Mesendoderm (in vitro differentiated cells): ENCODE results near the gene IL12A.

Experiments
- DNase-seq: peaks from one replicate; pipeline ENCODE4 v3.0.0; 2013
- H2AK5ac ChIP-seq: 2 replicates; pipeline ENCODE4 v1.6.1; 2013; ENCODE audit warnings: low read length, inconsistent platforms
- H2BK120ac ChIP-seq: 2 replicates; pipeline ENCODE4 v1.6.1; 2013; ENCODE audit warnings: low read depth, mild to moderate bottlenecking, low read length, moderate library complexity, mixed read lengths
- H2BK15ac ChIP-seq: replicated peaks from 2 replicates; pipeline ENCODE4 v1.6.1; 2013; ENCODE audit warnings: low read depth, mild to moderate bottlenecking, moderate library complexity
- H2BK5ac ChIP-seq: 2 replicates; pipeline ENCODE4 v1.6.1; 2013; ENCODE audit warnings: low read length, inconsistent platforms
- H3K18ac ChIP-seq: 2 replicates; pipeline ENCODE4 v1.6.1; 2013; ENCODE audit warnings: mild to moderate bottlenecking, low read length, mixed read lengths
- H3K23ac ChIP-seq: one replicate; pipeline ENCODE4 v1.6.1; 2013; ENCODE audit warnings: low read length
- H3K27ac ChIP-seq: 2 replicates; pipeline ENCODE4 v1.5.1; 2013; ENCODE audit warnings: low read depth, mild to moderate bottlenecking, inconsistent platforms, low read length, moderate library complexity
- H3K27me3 ChIP-seq: 2 replicates; pipeline ENCODE4 v1.6.1; 2013; ENCODE audit warnings: low read length, control low read depth, mild to moderate bottlenecking, inconsistent platforms; ENCODE audit not compliant: insufficient read depth, poor library complexity
- H3K36me3 ChIP-seq: 2 replicates; pipeline ENCODE4 v1.6.1; 2013; ENCODE audit warnings: low read length, inconsistent platforms; ENCODE audit not compliant: control insufficient read depth, insufficient read depth
- H3K4ac ChIP-seq: one replicate; pipeline ENCODE4 v1.6.1; 2013; ENCODE audit warnings: low read depth, mild to moderate bottlenecking, low read length, moderate library complexity
- H3K4me1 ChIP-seq: 2 replicates; pipeline ENCODE4 v1.6.1; 2013; ENCODE audit warnings: low read depth, low read length, inconsistent platforms; ENCODE audit not compliant: control insufficient read depth
- H3K4me2 ChIP-seq: 2 replicates; pipeline ENCODE4 v1.6.1; 2013; ENCODE audit warnings: low read length
- H3K4me3 ChIP-seq: 2 replicates; pipeline ENCODE4 v1.5.1; 2013; ENCODE audit warnings: mild to moderate bottlenecking, low read length
- H3K56ac ChIP-seq: one replicate; pipeline ENCODE4 v1.6.1; 2013; ENCODE audit warnings: low read length
- H3K79me1 ChIP-seq: 2 replicates; pipeline ENCODE4 v1.6.1; 2013; ENCODE audit warnings: low read length, inconsistent platforms
- H3K79me2 ChIP-seq: 2 replicates; pipeline ENCODE4 v1.6.1; 2013; ENCODE audit warnings: mild to moderate bottlenecking, low read length; ENCODE audit not compliant: control insufficient read depth, insufficient read depth
- H3K9ac ChIP-seq: 2 replicates; pipeline ENCODE4 v1.6.1; 2013; ENCODE audit warnings: low read length, inconsistent platforms
- H4K5ac ChIP-seq: one replicate; pipeline ENCODE4 v1.6.1; 2013; ENCODE audit warnings: low read length
- H4K8ac ChIP-seq: one replicate; pipeline ENCODE4 v1.6.1; 2013; ENCODE audit warnings: low read depth, mild to moderate bottlenecking, control low read depth, low read length, moderate library complexity
- WGBS: extraction: QIAGEN DNeasy Blood & Tissue Kit; methylation state at CpG from one replicate; pipeline ENCODE4 v1.1.7; 2013; ENCODE audit warnings: low lambda C conversion rate, missing lambda C conversion rate; ENCODE audit not compliant: insufficient coverage; ENCODE audit errors: extremely low coverage; 5-methylcytosine and 5-hydroxymethylcytosine counted together

IL12A gene

GRCh38 chr3:160022068-160022467 is 33.4 kb downstream of the IL12A start:
- H4K5ac ChIP-seq = no peak overlapping the region

DNA sequence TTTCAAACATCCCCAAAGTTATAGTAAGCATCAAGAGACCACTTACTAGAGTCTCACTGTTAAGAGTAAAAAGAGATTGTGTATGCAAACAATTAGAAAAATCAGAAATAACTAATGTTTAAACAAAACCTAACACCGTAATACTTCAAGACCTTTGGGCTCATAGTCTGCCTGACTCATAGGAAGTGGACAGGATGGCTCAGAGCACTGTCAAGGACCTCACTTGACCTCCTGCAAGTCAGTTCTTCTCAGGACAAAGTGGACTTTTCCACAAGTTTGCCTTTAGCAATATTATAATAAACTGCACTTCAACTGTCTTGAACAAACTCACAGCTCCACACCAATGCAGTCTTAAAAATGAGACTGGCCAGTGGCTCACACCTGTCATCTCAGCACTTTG is 34.8 kb downstream of the IL12A start:
- Histone ChIP-seq H2BK5ac (no peak overlapping the region), H3K18ac (no peak overlapping the region), H3K79me2 (no peaks in the 10 kb centered on the region), H3K9ac (no peak overlapping the region), H3K4me1 (no peaks in the 10 kb centered on the region), H3K56ac (no peak overlapping the region), H4K8ac (no peak overlapping the region), H3K4me2 (no peak overlapping the region), H4K5ac (no peak overlapping the region), H2AK5ac (no peak overlapping the region), H3K27me3 (no peaks in the 10 kb centered on the region), H3K36me3 (no peaks in the 10 kb centered on the region), H3K27ac (no peak overlapping the region), H2BK120ac (no peak overlapping the region), H2BK15ac (no peak overlapping the region), H3K79me1 (no peaks in the 10 kb centered on the region), H3K4ac (no peak overlapping the region), H3K4me3 (no peak overlapping the region), H3K23ac (no peak overlapping the region)
- no peak for DNase-seq
- no CpG with 5 or more reads among the region's 1 CpG for WGBS

More at GRCh38 chr3:160022068-160022467, 33.4 kb downstream of the IL12A start:
- Histone ChIP-seq H2BK15ac (no peak overlapping the region), H3K79me2 (no peaks in the 10 kb centered on the region), H3K79me1 (no peaks in the 10 kb centered on the region), H3K4me1 (no peaks in the 10 kb centered on the region), H3K4me2 (no peak overlapping the region), H3K18ac (no peak overlapping the region), H3K56ac (no peak overlapping the region), H3K27me3 (no peaks in the 10 kb centered on the region), H2BK120ac (no peak overlapping the region), H3K9ac (no peak overlapping the region), H3K23ac (no peak overlapping the region), H2BK5ac (no peak overlapping the region), H4K8ac (no peak overlapping the region), H3K4ac (no peak overlapping the region), H2AK5ac (no peak overlapping the region), H3K4me3 (no peak overlapping the region), H3K27ac (no peak overlapping the region), H3K36me3 (no peaks in the 10 kb centered on the region)
- DNase-seq = no peak
- no CpG with 5 or more reads among the region's 9 CpGs for WGBS

- no CpG with 5 or more reads among the region's 6 CpGs for WGBS
- no peak overlapping the region for H3K27ac ChIP-seq
These were observed 39.0 kb downstream of the IL12A start for GRCh38 chr3:160027541-160028195.

DNA sequence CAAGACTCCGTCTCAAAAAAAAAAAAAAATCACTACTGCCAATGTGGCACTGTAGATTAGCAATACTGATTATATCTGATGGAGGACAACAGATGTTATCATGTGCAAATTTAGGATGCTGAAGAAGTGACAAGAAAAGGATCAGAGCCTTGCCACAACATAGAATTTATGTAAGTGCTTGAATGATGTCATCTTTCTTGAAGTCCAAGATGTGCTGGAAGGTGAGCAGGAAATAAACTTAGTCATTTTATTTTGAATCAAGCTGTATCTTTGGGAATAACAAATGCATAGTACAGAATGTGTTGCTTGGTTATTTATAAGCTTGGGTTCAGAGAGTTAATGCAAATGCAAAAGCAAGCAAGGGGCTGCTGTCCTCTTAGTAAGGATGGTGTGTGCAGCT is 47.1 kb downstream of the IL12A start:
- DNase-seq = no peak
- no peaks in the 10 kb centered on the region for H3K36me3 ChIP-seq
- no peak overlapping the region for H2AK5ac ChIP-seq
- H2BK120ac ChIP-seq = no peak overlapping the region
- no peaks in the 10 kb centered on the region for H3K4me1 ChIP-seq
- H3K4me2 ChIP-seq = no peak overlapping the region
- H3K27me3 ChIP-seq = peaks cover 3% of the 10 kb centered on the region
- no peaks in the 10 kb centered on the region for H3K79me1 ChIP-seq
- H4K8ac ChIP-seq = no peak overlapping the region
- H2BK15ac ChIP-seq = no peak overlapping the region
- H3K9ac ChIP-seq = no peak overlapping the region
- H3K4ac ChIP-seq = no peak overlapping the region
- H3K23ac ChIP-seq = no peak overlapping the region
- no peak overlapping the region for H3K27ac ChIP-seq
- H3K4me3 ChIP-seq = no peak overlapping the region
- no CpG with 5 or more reads among the region's 1 CpG for WGBS
- H3K56ac ChIP-seq = no peak overlapping the region
- no peak overlapping the region for H4K5ac ChIP-seq
- H3K18ac ChIP-seq = no peak overlapping the region
- H3K79me2 ChIP-seq = no peaks in the 10 kb centered on the region
- H2BK5ac ChIP-seq = no peak overlapping the region

More at GRCh38 chr3:160027541-160028195, 39.0 kb downstream of the IL12A start:
- DNase-seq = no peak
- Histone ChIP-seq H3K4me2 (no peak overlapping the region), H4K5ac (no peak overlapping the region), H2BK15ac (no peak overlapping the region), H3K79me2 (no peaks in the 10 kb centered on the region), H3K79me1 (no peaks in the 10 kb centered on the region), H4K8ac (no peak overlapping the region), H3K9ac (no peak overlapping the region), H3K36me3 (no peaks in the 10 kb centered on the region), H3K4me3 (no peak overlapping the region), H2AK5ac (no peak overlapping the region), H3K18ac (no peak overlapping the region), H3K27me3 (no peaks in the 10 kb centered on the region), H2BK120ac (no peak overlapping the region), H3K4ac (no peak overlapping the region), H3K56ac (peak overlapping the region; percentile 7), H3K4me1 (no peaks in the 10 kb centered on the region), H3K23ac (no peak overlapping the region), H2BK5ac (no peak overlapping the region)

- no peak overlapping the region for H2BK15ac ChIP-seq
- no peaks in the 10 kb centered on the region for H3K4me1 ChIP-seq
- no peaks in the 10 kb centered on the region for H3K36me3 ChIP-seq
- H2BK120ac ChIP-seq = no peak overlapping the region
- H3K79me1 ChIP-seq = no peaks in the 10 kb centered on the region
- H3K27me3 ChIP-seq = peaks cover 3% of the 10 kb centered on the region
- H3K56ac ChIP-seq = peak overlapping the region; percentile 63
- no peak overlapping the region for H4K5ac ChIP-seq
- no peak overlapping the region for H3K4ac ChIP-seq
- H3K4me3 ChIP-seq = no peak overlapping the region
- H2AK5ac ChIP-seq = no peak overlapping the region
- no peak overlapping the region for H3K27ac ChIP-seq
- H3K9ac ChIP-seq = peak overlapping the region; percentile 37
- H2BK5ac ChIP-seq = no peak overlapping the region
- H3K23ac ChIP-seq = no peak overlapping the region
- H3K4me2 ChIP-seq = peak overlapping the region; percentile 66
- H4K8ac ChIP-seq = no peak overlapping the region
- H3K79me2 ChIP-seq = no peaks in the 10 kb centered on the region
- no CpG with 5 or more reads among the region's 36 CpGs for WGBS
- H3K18ac ChIP-seq = no peak overlapping the region
- peak; percentile 26 for DNase-seq
These were observed 50.4 kb downstream of the IL12A start for GRCh38 chr3:160038862-160039562.
